Right ventricle myocardium superior (tissue), 1 donor: ENCODE data around the gene RPS6KA4. TPM values are rescaled to one million over a fixed set of nuclear protein-coding genes. Genes with fewer than 3 reads are reported as not detected.

ENCODE experiments used
- ATAC-seq: fragments of 200-7000 bp; cut with Tn5 transposase; one replicate; pipeline ENCODE4 v1.9.1; 2020; ENCODE audit warnings: mild to moderate bottlenecking; ENCODE audit not compliant: poor library complexity
- DNase-seq: peaks from one replicate; pipeline ENCODE4 v3.0.0-alpha.2; 2020
- intact Hi-C: fragments of 100-400 bp; cut with DNase I; formaldehyde crosslinking; loops from one replicate; pipeline ENCODE4 v1.11.2; 2022
- total RNA-seq: library from RNA; stranded (reverse); fragmentation: NEBNext Ultra II Directional; extraction: Animal tissue kit (Norgen Biotek cat#: 25700); gene quantifications from one replicate; pipeline ENCODE4 v1.2.1, GENCODE V29; 2021
- donor health status: DM: no; HTN: yes; CAD: no; lungs with severe emphysema.

The RPS6KA4 gene
- total RNA-seq, 1 donor from 2014 or later = 14.6 TPM

DNA sequence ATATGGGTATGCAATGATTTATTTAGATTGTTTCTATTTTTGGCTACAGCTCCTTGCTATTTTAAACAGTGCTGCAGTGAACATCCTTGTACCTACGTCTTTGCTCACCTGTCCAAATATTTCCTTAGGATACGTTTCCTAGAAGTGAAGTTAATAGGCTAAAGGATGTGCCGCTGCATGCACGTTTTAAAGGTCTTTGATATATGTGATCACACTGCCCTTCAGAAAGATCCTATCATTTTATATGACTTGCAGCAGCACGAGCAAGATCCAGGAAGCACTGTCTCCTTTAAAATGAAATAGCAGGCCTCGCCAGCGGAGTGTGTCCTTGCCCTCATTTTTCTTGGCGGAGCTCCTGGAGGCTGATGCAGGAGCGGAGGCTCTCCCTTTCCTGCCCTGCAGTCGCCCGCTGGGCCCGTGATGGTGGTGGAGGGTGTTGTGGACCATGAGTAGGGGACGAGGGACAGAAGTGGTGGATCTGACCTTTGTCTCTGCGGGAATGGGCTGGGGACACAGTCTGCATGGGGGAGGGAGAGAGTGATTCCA lies 19.4 kb downstream of the RPS6KA4 start:
- DNase-seq = no peak
- peak; percentile 55 for ATAC-seq
- intact Hi-C loops = no loop called here

DNA sequence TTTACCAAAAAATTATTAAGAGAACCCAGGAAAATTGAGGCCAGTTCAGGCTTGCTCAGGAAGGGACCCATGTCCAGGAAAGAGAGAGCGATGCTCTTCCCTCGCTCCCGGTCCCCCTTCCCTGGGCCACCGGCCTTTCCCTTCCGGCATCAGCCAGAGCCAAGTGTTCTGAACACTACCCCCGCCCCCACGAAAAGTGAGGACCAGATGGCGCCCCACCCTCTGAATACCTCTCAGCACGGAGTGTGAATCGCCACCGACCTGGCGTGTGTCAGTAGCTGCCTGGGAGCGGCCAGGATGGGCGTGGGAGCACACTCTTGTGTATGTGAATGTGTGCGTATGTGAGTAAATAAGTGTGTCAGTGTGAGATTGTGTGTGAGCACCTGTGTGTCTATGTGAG lies 20.2 kb downstream of the RPS6KA4 start:
- no peak for ATAC-seq
- intact Hi-C loops = no loop called here
- no peak for DNase-seq

DNA sequence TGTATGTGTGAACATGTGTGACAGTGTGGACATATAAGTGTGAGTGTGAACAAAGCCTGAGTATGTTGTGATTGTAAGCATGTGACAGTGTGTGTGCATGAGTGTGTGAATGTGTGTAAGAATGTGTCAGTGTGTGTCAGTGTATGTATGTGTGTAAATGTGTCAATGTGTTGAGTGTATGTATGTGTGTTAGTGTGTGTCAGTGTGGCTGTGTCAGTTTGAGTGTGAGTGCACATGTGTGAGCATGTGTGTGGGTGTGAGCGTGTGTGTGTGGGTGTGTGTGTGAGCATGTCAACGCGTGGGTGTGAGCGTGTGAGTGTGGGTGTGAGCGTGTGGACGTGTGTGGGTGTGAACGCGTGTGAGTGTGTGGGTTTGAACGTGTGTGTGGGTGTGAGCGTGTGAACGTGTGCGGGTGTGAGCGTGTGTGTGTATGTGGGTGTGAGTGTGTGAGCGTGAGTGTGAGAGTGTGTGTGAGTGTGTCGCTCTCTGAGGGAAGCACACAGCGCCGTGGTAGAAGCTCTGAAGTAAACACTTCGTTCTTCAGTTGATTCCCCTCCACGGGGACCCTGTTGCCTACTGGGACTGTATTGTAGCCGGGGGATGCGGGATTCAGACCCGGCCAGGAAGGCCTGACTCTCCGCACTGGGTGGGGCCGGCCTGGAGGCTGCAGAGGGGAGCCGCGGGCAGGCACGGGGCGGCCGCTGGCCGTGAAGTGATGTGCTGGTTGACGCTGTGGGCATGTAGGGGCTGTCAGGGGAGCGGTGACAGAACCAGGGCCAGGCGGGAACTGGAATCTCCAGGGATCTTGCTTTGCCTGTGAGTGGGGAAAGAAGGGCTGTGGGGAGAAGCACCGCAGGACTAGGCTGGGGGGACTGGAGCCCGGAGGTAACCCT lies 21.1 kb downstream of the RPS6KA4 start:
- ATAC-seq (no peak), DNase-seq (no peak)
- intact Hi-C loops = no loop called here

DNA sequence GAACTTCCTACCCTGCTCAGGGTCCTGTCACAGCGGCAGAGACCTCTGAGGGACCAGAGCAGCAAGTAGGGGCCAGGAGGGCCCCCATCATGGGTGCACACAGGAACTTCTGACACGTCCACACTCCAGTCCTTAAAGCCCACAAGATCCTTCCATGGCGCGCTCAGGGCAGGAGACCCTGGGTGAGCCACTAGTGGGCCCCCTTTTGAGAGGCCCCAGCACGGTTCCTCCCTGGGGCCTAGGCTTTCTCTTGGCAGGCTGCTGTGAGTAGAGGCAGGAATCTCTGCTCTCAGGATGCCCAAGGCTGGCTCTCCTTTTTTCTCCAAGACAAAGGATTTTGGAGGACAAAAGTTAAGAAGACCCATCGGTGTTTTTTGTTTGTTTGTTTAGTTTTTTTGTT lies 22.4 kb downstream of the RPS6KA4 start:
- DNase-seq (no peak), ATAC-seq (no peak)

DNA sequence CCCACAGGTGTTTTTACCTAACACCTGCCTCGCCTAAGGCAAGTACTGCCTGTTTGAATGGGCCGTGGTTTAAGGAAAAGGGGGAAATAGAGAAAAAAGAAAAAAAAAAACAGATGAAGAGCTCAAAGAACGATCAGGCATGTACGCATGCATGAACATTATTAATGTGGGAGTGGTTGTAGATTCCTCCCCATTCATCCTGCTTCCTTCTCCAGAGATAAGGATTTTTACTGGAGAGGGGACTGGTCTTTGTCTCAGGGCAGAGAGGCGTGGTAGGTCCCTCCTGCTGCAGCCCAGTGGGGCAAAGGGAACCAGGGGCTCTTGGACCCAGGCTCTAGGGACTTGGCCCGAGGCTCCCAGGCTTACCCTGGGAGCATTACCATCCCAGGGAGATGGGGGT lies 23.1 kb downstream of the RPS6KA4 start:
- intact Hi-C loops = no loop called here
- DNase-seq (no peak), ATAC-seq (no peak)

More for the DNA sequence above, 22.4 kb downstream of the RPS6KA4 start:
- intact Hi-C loops = no loop called here

DNA sequence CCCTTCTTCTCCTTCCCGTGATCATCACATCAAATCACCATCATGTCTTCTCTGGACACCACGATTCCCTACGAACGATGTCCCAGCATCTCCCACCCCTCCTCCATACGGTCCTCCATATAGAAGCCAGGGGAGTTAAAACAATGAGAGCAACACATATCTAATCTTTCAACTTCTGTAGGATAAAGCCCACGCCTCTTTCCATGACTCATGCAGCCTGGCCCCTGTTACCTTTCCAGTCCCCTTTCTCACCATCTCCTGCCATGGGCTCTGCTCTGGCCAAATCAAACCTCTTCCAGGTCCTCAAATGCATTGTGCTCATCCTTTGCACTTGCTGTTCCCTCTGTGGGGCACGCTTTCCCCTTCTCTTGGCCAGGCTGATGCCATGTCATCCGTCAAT lies 23.6 kb downstream of the RPS6KA4 start:
- intact Hi-C loops = no loop called here
- ATAC-seq (no peak), DNase-seq (no peak)

DNA sequence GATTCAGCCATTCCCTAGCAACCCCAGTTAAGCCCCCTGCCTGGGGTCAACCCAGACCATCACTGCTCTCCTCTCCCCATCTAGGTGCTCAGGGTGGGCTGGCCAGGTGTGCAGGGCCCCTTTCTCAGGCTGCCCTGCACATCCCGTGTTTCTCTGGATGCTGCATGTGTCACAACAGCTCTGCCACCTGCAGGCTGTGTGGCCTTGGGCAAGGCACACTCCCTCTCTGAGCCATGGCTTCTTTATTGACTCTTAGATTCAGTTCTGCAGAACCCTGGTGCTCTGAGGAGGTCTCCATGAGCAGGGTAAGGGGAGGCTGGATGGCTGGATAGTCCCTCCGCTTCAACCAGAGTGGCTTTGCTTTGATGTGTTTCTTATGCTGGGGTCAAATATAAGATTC lies 24.6 kb downstream of the RPS6KA4 start:
- ATAC-seq (no peak), DNase-seq (no peak)
- intact Hi-C loops = no loop called here

DNA sequence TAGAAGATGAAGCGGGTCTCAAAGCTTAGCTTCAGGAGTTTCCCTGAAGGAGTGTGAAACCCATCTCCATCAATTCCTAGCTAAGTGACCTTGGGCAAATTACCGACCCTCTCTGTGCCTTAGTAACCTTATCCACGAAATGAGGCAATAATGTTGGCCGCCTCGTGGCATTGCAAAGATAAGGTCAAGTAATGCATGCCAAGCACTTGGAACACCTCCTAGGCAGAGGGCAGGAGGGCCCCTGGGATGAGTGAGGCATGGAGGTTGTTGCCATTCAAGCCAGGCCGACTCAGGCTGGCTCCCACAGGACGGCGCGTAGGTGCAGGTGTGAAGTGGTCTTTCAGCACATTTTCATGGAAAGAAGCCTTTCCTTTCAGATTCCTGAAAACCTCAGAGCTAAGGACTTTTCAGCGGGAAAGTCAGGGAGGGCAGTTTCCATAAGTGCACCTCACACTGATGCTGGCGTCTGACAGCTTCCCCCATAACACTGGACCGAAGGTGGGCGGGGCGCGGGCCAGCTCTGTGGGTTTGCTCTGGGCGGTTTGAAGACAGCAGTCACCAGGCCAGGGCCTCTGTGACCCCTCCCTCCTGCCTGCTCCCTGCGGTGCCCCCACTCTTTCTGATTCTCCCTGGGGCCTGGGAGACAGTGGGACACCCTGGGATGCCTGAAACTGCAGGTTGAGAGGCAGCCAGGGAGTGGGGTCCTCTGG lies 25.2 kb downstream of the RPS6KA4 start:
- ATAC-seq (peak; percentile 73), DNase-seq (no peak)
- intact Hi-C loops = no loop called here

DNA sequence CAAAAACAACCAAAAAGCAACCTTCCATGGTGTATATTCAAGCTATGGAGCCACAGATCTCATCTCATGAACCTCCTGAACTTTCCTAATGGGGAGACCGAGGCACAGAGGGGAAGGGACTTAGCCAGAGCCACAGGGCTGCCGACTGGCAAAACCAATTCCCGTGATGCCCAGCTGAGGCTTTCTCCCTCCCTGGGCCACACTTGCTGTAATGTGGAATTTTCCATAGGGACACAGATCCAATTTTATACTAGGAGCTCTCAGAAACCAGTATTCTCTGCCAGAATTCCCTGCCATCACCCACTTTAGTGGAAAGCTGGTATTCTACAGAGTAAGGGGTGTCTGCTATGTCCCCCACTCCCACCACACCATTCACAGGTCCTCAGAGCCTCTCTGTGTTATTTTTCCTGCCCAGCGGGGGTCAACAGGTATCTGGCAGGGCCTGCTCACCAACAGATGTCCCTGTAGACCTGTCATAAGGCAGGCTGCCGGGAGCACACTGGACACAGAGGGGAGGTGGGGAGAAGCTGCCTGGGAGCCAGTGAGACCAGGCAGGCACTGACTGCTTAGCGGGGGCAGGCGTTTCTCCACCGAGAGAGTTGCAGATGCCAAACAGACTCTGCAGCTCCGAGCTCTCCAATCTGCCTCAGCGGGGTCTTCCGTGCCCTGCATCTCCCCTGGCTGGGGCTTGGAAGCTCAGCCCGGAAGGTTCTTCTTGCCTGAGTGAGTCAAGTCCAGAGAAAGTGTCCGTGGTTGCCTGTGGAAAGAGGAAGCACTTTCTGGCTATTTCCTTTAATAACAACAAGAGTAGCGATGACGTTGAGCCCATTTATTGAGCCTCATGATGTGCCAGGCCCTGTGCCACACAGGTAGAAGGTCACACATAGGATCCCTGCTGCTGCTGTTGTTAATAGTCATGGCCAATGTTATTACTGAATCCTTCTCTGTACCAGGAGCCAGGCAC lies 26.3 kb downstream of the RPS6KA4 start:
- ATAC-seq (peak; percentile 68), DNase-seq (no peak)
- intact Hi-C loops = no loop called here

DNA sequence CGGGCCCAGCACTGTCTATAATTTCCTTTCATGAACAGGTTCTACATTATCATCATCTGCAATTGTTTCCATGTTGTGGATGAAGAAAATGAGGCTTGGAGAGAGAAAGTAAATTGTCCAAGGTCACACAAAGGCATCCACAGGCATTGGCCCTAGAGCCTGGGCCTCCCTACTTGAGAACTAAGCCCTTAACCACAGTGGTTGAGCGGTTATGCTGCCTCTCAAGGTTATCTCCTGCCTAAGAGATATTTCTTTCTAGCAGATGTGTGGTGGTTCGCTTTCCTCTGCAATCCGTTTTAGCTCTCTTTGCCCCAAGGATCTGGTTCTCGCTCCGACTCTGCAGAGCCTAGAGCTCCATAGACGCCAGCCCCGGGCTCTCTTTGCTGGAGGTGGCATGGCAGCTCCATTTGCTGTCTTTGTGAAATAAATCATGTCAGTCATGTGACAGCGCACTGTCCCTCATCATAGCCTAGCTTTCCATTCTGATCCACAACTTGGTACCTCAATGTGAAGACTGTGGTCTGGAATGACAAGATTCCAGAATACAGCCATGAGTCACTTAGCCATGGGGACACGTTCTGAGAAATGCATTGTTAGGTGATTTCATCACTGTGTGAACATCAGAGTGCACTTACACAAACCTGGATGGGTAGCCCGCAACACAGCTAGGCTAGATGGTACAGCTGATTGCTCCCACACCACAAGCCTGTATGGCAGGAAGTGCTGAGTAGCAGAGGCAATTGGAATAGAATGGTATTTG lies 27.2 kb downstream of the RPS6KA4 start:
- intact Hi-C loops = no loop called here
- ATAC-seq = no peak
- no peak for DNase-seq

DNA sequence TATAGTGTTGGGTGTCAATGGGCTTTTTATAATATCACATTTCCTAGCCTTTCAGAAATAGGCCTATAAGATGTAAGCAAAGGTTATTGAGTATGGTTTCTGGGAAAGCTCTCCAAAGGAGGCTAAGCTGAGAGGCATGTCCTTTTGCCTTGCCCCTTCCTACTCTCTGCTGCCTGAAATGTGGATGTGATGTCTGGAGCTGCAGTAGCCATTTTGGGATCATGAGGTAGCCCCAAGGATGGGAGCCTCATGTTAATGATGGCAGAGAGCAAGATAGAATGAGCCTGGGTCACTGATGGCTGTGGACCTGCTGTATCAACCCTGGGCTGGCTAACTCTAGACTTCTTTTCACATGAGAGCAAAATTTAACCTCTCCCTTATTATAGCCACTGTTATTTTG lies 29.0 kb downstream of the RPS6KA4 start:
- intact Hi-C loops = no loop called here
- ATAC-seq = no peak

DNA sequence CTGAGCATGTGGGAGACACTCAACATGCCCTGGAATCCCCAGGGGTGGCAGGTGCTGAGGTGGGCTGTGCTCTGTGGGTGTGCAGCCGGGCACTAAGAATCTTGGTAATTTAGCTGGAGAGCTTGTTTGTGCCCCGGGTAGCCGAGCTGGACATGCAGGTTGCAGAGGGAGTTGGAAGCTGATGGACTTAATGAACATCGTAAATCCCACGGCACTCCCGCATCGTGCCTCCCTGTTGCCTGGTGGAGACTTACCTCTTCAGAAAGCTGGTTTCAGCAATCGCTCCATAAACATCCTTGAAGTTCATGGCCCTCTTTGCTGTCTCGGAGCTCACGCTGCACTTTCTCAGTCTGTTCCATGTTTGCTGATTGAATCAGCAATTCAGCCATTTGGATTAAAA lies 29.9 kb downstream of the RPS6KA4 start:
- intact Hi-C loops = no loop called here
- ATAC-seq (no peak), DNase-seq (no peak)

More for the DNA sequence above, 29.0 kb downstream of the RPS6KA4 start:
- DNase-seq = no peak

DNA sequence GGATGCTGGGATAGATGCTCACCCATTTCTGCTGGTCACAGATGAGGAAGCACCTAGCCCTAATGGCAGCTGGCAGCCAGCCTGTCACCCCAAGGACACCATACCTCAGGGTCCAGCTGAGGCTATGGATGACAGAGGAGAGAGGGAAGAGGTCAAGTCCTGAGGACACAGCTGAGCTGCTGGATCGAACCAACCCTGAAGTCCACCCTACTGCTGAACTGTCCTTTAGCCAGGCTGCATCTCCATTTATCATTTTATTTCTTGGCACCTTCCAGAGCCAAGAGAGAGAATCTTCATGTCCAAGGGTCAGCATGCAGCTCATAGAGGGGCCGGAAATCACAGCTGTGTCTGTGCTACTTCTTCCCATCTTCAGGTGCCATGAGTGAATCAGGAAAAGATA lies 30.9 kb downstream of the RPS6KA4 start:
- DNase-seq (no peak), ATAC-seq (no peak)
- intact Hi-C loops = no loop called here

DNA sequence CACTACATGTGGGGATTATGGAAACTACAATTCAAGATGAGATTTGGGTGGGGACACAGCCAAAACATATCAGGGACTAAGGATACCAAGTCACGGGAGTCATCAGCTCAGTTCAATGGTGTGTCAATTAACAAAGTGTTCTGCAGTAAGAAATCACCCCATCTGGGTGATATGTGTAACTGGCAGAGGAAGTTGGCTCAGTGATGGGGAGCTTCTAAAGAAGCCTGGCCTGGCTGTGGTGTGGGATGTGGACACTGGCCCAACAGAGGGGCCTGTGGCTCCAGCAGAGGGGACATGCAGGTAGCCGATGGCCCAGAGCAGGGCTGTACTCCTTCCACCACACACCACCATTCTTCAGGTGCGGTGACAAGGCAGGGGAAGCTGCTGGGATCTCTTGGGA lies 31.6 kb downstream of the RPS6KA4 start:
- DNase-seq (no peak), ATAC-seq (no peak)
- intact Hi-C loops = no loop called here

DNA sequence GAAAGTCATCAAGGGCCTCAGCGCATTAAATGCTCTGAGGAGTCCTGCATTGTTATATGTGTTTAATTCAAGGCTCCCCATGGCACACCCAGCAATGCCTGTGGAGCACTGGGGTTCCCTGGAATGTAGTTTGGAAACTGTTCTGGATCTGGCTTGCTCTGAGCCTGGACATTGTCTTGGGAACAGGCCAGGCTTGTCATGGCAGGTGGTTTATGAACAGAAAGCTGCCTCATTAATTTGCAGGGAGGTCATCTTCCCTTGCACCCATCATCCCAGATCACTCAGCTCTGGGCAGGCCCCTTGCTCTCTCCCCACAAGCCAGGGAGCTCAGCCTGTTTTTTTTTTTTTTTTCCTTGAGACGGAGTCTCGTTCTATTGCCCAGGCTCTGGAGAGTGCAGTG lies 32.9 kb downstream of the RPS6KA4 start:
- intact Hi-C loops = no loop called here
- no peak for ATAC-seq
- no peak for DNase-seq

DNA sequence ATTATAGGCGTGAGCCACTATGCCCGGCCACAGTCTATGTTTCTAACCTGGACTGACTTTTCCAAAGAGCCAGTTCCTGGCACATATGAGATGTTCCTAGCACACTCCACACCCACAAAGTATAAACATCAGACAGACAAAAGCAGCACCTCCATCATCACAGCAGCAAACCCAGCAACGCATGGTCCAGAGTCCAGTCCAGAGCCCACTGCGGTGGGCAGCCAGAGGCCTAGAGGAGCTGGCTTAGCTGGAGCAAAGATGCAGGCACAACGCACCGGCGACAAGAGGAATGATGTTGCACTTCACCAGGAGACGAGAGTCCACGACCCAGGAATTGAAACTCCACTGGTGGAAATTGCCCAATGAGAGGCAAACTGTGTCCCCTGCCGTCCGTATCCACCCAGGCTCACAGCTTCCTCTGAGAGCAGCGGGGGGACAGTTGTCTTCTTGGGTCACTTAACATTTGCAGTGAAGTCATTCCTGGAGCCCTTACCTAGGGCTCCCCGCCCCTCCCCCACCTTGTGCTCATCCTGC lies 36.6 kb downstream of the RPS6KA4 start:
- ATAC-seq (peak; percentile 56), DNase-seq (no peak)
- intact Hi-C loops = no loop called here

DNA sequence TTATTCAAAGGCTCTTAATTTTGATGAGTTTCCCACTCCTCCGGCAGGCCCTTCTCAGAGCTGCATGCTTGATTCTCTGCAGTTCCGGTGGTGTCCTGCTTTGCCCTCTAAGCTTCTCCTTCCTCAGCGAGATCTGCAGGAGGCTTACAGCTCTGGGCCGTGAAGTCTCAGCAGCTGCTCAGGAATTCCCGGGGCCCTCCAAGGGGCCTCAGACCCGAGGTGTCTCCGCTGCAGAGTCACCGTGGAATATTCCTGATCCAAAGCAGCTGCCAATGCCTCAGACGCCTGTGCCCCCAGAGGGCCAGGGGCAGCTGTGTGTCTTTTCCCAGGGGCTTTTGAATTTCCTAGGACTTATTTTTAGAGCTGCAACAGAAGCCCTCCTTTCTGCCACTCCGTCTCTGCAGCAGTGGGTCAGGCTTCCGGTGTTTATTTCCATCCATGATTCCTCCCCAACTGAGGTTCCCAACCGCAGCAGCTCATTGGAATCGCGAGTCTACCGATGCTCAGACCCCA lies 37.2 kb downstream of the RPS6KA4 start:
- DNase-seq (no peak), ATAC-seq (peak; percentile 29)
- intact Hi-C loops = no loop called here

DNA sequence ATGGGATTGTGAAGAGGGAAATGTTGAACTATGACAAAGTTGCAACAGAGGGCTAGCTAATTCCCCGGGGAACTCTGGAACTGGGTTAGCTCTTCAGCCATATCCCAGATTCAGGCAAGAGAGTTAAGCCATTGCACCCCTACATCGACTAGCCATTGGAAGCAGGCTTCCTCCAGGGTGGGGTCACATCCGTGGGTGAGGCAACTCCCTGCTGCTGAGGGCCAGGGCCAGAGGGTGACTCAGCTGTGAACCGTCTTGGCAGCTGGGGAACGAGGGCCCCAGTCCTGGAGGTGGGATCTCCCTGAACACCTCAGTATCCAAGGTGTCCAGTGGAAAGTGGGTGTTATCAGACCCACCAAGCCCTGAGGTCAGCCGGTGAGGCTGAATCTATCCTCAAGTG lies 41.1 kb downstream of the RPS6KA4 start:
- no peak for ATAC-seq
- intact Hi-C loops = no loop called here
- peak; percentile 55 for DNase-seq
